DOHH2 (cell line): Measurements from ENCODE around the gene PRSS8.

ENCODE experiments used
- H3F3A ChIP-seq: fragments of 200-600 bp; sonication (generic), shearing (Covaris generic); 2 replicates; pipeline ENCODE4 v1.6.0; 2016; ENCODE audit warnings: antibody characterized with exemption, mild to moderate bottlenecking; ENCODE audit not compliant: control insufficient read depth, insufficient read depth
- H3K27ac ChIP-seq: fragments of 200-600 bp; sonication (generic); 2 replicates; pipeline ENCODE4 v1.5.1; 2014; ENCODE audit warnings: low read depth, mild to moderate bottlenecking, low read length, moderate library complexity
- H3K27me3 ChIP-seq: fragments of 200-600 bp; sonication (generic); 2 replicates; pipeline ENCODE4 v1.6.1; 2014; ENCODE audit warnings: mild to moderate bottlenecking, low read length, mixed read lengths; ENCODE audit not compliant: control insufficient read depth
- H3K36me3 ChIP-seq: fragments of 200-600 bp; sonication (generic); 2 replicates; pipeline ENCODE4 v1.6.1; 2014; ENCODE audit warnings: mild to moderate bottlenecking, low read length, moderate library complexity, mixed read lengths; ENCODE audit not compliant: control insufficient read depth
- H3K4me1 ChIP-seq: fragments of 200-600 bp; sonication (generic); 2 replicates; pipeline ENCODE4 v1.6.1; 2014; ENCODE audit warnings: mild to moderate bottlenecking, low read length, mixed read lengths; ENCODE audit not compliant: control insufficient read depth
- H3K4me2 ChIP-seq: fragments of 200-600 bp; sonication (generic); 2 replicates; pipeline ENCODE4 v1.6.0; 2014; ENCODE audit warnings: mild to moderate bottlenecking, low read length, moderate library complexity
- H3K4me3 ChIP-seq: fragments of 200-600 bp; sonication (generic); 2 replicates; pipeline ENCODE4 v1.5.1; 2014; ENCODE audit warnings: mild to moderate bottlenecking, low read length, mixed read lengths
- H3K79me2 ChIP-seq: fragments of 200-600 bp; sonication (generic); 2 replicates; pipeline ENCODE4 v1.6.1; 2014; ENCODE audit warnings: mild to moderate bottlenecking, low read length, mixed read lengths; ENCODE audit not compliant: control insufficient read depth
- H3K9me2 ChIP-seq: fragments of 200-600 bp; sonication (generic); replicated peaks from 2 replicates; pipeline ENCODE4 v1.6.1; 2014; ENCODE audit warnings: mild to moderate bottlenecking, low read length, mixed read lengths; ENCODE audit not compliant: control insufficient read depth
- H3K9me3 ChIP-seq: fragments of 200-600 bp; sonication (generic); 2 replicates; pipeline ENCODE4 v1.6.1; 2014; ENCODE audit warnings: antibody characterized with exemption, low read length, mixed read lengths; ENCODE audit not compliant: control insufficient read depth, insufficient read depth
- H4K20me1 ChIP-seq: fragments of 200-600 bp; sonication (generic); 2 replicates; pipeline ENCODE4 v1.6.0; 2014; ENCODE audit warnings: low read depth, mild to moderate bottlenecking, antibody characterized with exemption, low read length, moderate library complexity; ENCODE audit not compliant: control insufficient read depth, insufficient read depth
- CTCF ChIP-seq: fragments of 200-600 bp; sonication (generic); IDR thresholded peaks from one replicate; pipeline ENCODE4 v1.5.1; 2014; ENCODE audit warnings: antibody characterized with exemption, mild to moderate bottlenecking, low read depth, low read length; ENCODE audit not compliant: poor library complexity, severe bottlenecking
- EZH2phosphoT487 ChIP-seq: fragments of 200-600 bp; sonication (generic); IDR thresholded peaks from 2 replicates; pipeline ENCODE4 v1.6.1; 2017; ENCODE audit warnings: borderline replicate concordance, mild to moderate bottlenecking, antibody characterized with exemption, low read length, moderate library complexity, mixed read lengths

PRSS8 gene

DNA sequence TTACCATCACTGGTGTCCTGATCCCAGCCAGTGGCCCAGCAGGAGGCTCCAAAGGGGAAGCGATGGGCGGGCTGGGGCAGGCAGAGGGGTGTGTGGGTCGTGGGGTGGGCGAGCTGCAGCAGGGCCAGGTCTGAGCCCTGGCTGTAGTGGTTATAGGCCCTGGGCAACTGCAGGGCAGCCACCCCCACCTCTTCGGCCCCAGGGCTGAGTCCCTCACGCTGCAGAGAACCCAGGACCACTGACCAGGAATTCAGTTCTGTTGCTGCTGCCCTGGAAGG lies 49.0 kb downstream of the PRSS8 start:
- Histone ChIP-seq H3K36me3 (peaks cover 52% of the 10 kb centered on the region), H3K9me2 (no peaks in the 10 kb centered on the region)

GRCh38 chr16:31085873-31086628 lies 49.5 kb downstream of the PRSS8 start:
- Histone ChIP-seq H3F3A (no peaks in the 10 kb centered on the region), H3K9me3 (no peaks in the 10 kb centered on the region), H3K4me1 (peaks cover 3% of the 10 kb centered on the region; the same call in 1 of the 2 replicates), H4K20me1 (0 out of 2 replicates have a peak, but pooled peaks cover 4% of the 10 kb centered on the region), H3K4me2 (no peak overlapping the region), H3K36me3 (peaks cover 54% of the 10 kb centered on the region), H3K9me2 (no peaks in the 10 kb centered on the region), H3K79me2 (peaks cover 8% of the 10 kb centered on the region), H3K4me3 (no peak overlapping the region), H3K27me3 (no peaks in the 10 kb centered on the region), H3K27ac (no peak overlapping the region)
- TF ChIP-seq CTCF (no peak), EZH2phosphoT487 (no peak)

More for the DNA sequence above, 49.0 kb downstream of the PRSS8 start:
- H3K4me1 ChIP-seq = peaks cover 3% of the 10 kb centered on the region; the same call in 1 of the 2 replicates
- no peak overlapping the region for H3K27ac ChIP-seq
- H3F3A ChIP-seq = no peaks in the 10 kb centered on the region
- no peaks in the 10 kb centered on the region for H3K9me3 ChIP-seq
- no peak overlapping the region for H3K4me2 ChIP-seq
- H3K27me3 ChIP-seq = no peaks in the 10 kb centered on the region
- peaks cover 5% of the 10 kb centered on the region; the same call in 1 of the 2 replicates for H3K79me2 ChIP-seq
- H3K4me3 ChIP-seq = no peak overlapping the region
- H4K20me1 ChIP-seq = 0 out of 2 replicates have a peak, but pooled peaks cover 4% of the 10 kb centered on the region
- no peak for TF ChIP-seq EZH2phosphoT487
- no peak for TF ChIP-seq CTCF

DNA sequence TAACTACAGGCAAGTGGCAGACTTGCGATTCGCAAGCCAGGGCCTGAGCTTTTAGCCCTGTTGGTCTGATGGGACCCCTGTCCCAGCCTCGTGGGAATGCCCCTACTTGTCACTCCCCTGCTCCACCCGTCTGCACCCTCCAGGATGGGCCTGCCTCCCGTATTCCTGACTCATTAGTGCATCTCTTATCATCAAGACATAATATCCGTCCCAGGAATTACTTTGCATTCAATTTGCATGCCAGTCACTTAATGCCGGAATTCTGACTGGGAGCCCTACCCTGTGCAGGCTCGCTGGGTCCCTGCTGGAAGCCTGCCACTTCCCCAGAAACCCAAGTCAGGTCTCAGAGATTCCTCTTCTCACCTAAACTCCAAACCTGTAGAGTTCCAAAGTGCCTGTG lies 50.1 kb downstream of the PRSS8 start:
- Histone ChIP-seq H3K4me2 (no peak overlapping the region), H3K36me3 (peaks cover 54% of the 10 kb centered on the region), H3K4me1 (peaks cover 3% of the 10 kb centered on the region; the same call in 1 of the 2 replicates), H4K20me1 (0 out of 2 replicates have a peak, but pooled peaks cover 4% of the 10 kb centered on the region), H3K27ac (no peak overlapping the region), H3F3A (no peaks in the 10 kb centered on the region), H3K79me2 (peaks cover 10% of the 10 kb centered on the region), H3K9me2 (no peaks in the 10 kb centered on the region), H3K4me3 (no peak overlapping the region), H3K27me3 (no peaks in the 10 kb centered on the region), H3K9me3 (no peaks in the 10 kb centered on the region)
- TF ChIP-seq CTCF = no peak
